ENCODE data around the gene MICOS13.
A peak's percentile ranks its signal among the peaks of the same experiment; 100 is the strongest.

MICOS13 gene

DNA sequence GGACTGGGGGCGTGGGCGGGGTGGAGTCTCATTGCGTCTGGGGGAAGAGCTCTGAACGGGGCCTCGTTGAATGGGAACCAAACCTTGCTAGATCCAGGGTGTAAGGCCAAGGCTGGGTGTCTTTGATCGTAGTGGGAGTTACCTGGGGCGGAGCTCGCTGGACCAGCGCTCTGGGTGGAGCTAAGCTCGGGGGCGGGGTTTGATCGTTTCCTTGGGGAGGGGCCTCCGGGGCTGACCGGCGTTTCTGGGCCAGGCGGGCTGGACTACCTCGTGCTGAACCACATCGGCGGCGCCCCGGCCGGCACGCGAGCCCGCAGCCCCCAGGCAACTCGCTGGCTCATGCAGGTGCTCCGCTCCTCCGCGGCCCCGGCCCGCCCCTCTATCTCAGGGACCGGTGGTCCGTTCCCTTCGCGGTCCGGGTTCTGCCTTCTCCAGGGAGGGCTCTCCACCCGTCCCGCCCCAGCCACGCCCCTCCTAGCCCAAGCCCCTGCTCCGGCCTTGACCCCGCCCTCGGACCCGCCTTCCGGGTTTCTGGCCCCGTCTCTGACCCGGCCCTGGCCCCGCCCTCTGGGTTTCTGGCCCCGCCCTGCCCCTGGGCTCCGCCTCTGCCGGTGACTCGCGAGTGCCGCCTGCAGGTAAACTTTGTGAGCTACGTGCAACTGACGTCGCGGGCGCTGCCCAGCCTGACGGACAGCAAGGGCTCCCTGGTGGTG, 6.5 kb upstream of the MICOS13 start:
- peak; percentile 93 for DNase-seq

DNA sequence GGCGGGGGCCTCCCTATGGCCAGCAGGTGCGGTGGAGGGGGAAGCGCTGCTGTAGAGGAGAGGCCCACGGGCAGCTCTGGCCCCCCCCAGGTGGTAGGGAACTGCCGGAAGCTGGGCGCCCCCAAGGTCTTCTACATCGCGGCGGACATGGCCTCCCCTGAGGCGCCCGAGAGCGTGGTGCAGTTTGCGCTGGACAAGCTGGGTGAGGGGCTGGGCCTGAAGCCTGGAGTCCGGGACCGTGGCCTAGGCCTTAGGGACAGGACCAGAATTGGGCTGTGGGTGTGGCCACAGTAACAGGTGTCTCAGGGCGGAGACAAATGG, 6.0 kb upstream of the MICOS13 start:
- DNase-seq: no peak

DNA sequence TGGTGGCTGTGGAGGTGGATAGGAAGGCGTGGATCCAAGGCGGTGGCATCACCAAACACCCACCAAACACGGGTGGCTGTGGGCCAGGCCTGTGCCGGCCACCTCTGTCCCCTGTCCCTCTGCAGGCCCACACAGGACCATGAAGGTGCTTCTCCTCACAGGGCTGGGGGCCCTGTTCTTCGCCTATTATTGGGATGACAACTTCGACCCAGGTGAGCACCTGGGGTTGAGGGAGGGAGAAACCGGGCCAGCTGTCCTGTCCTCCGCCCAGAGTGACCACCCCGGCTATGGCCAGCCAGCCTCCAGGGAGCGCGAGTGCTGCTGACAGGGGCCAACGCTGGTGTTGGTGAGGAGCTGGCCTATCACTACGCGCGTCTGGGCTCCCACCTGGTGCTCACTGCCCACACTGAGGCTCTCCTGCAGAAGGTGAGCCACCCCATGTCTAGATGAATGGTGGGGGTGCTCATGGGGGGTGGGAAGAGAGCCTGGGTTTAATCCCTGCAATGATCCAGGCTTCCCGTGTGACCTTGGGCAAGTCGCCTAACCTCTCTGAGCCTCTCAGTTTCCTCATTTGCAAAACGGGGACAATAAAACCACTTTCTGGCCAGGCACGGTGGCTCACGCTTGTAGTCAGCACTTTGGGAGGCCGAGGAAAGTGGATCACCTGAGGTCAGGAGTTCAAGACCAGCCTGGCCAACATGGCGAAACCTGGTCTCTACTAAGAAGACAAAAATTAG, 4.5 kb upstream of the MICOS13 start:
- DNase-seq: no peak

DNA sequence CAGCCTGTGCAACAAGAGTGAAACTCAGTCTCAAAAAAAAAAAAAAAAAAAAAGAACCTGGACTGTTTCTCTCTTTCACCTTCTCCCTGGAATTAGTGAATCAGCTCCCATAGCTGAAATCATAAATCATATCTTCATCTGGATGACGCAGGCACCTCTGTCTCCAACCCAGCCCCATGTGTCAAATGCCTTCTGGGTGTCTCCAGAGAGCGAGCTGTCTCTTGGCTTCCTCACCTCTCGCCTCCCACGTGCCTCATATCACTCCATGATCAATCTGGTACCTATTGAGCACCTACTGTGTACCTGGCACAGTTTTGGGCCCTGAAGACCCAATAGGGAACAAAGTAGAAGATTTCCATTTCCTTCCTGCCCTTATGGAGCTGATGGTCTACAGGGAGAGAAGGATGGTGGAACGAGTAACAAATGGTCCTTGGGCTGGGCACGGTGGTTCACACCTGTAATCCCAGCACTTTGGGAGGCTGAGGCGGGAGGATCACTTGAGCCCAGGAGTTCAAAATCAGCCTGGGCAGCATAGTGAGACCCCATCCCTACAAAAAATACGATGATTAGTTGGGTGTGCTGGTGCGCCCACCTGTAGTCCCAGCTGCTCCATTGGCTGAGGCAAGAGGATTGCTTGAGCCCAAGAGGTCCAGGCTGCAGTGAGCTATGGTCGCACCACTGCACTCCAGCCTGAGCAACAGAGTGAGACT, 3.0 kb upstream of the MICOS13 start:
- DNase-seq: no peak

DNA sequence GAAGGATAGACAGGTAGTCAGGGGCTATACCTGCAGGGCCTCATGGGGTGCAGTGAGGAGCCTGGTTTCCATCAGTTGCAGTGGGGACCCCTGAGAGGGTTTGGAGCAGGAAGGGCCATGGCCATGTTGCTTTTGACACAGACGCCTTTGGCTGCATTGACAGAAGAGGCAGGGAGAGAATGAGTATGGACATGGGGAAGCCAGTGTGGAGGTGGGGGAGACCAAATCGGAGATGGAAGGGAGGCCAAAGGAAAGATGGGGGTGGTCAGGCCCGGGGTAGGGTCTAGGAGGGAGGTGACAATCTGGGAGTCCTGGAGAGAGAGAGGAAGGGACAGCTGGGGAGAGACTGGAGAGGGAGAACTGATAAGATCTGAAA, 1.8 kb upstream of the MICOS13 start:
- DNase-seq: no peak

DNA sequence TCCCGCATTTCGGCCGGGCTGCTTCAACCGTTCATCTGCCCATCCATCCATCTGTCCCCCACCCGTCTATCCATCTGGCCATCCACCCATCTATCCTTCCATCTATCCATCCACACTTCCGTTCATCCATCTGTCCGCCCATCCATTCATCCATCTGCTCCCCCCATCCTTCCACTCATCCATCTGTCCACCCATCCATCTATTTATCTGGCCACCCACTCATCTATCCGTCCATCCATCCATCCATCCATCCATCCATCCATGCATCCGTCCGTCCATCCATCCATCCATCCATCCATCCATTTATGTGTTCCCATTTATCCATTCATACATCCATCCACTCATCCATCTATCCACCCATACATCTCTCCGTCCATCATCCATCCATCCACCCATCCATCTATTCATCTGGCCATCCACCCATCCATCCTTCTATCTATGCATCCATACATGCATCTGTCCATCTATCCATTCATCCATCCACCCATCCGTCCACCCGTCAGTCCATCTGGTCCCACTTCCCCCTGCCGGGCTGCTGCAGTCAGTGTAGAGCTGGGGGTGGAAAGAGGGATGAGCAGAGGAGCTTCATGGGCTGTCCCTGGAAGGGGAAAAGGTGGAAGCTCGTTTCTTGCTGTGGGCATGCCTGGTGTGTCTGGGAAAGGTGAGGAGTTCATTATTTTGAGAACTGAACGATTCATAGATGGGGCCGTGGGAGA, 1.2 kb upstream of the MICOS13 start:
- DNase-seq: no peak

DNA sequence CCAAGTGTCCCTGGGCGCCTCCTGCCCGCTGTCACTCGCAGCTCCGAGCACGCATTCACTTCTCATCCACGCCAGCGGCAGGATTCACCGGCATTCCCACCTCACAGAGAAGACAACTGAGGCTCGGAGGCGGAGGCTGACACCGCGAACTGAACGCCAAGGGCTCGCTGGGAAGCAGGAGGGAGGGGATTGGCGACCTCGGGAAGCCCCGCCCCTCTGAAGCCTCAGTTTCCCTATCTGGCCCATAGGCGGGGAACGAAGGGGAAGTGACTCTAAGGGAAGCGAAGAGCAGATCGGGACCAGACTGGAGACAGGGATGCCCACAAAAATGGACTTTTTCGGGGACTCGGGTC, 256 bp downstream of the MICOS13 start:
- no peak for DNase-seq

DNA sequence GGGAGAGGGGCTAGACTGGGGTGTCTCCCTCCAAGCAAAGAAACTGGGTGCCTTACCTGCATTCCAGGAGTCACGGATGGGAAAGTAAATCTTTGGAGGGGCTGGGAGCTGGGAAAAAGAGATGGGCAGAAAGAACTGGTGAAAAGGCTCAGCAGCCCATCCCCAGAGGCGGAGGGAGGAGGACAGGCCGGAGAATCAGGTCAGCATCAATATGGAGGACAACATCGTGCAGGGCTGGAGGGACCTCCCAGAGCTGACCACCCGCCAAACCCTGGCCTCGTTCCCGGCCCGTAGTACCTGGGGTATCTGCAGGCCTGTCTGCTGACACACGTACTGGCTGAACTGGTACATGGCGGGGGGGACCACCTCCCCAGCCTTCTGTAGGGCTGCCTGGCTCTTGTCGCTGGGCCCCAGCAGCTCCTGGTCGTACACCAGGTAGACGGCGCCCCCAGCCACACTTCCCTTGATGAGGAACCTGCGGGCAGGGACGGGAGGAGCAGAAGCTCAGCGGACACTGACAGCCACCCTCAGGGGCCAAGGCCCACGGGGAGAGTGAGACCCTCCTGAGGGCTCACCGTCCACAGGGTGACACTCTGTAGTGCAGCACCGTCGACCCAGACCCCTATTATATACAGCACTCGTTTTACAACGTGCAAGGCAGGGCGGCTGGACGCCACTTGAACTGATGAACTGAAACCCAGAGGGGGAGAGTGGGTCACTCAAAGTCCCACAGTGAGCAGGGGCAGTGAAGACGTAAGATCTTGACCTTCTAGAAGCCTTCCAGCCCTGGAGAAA, 830 bp downstream of the MICOS13 start:
- no peak for DNase-seq

DNA sequence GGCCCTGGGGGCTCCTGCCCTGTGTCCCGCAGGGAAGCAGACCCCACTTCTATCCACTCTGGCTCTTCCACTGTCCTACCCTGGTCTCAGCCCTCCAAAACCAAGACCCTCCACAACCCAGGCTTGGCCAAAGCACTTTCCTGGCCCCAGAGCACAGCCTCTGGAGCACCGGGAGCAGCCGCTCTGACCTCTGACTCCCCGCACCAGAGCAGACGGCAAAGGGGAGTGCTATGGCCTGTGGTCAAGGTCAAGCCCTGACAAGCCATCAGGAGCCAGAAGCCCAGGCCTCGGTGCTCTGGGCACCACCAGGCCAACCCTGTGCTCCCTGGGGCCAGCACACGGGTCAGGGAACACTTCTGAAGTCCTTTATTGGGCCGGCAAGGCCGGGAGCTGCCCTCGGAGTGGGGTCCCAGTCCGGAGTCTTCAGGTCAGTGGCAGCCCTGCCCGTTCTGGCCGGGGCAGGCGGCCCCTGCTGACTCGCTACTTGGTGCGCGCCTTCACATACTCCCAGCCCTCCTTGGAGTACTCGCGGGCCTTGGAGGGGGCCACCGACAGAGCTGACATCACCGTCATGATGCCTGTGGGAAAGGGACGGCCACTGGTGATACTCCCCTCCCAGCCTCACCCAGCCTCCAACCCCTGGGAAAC, 2.1 kb downstream of the MICOS13 start:
- no peak for DNase-seq

DNA sequence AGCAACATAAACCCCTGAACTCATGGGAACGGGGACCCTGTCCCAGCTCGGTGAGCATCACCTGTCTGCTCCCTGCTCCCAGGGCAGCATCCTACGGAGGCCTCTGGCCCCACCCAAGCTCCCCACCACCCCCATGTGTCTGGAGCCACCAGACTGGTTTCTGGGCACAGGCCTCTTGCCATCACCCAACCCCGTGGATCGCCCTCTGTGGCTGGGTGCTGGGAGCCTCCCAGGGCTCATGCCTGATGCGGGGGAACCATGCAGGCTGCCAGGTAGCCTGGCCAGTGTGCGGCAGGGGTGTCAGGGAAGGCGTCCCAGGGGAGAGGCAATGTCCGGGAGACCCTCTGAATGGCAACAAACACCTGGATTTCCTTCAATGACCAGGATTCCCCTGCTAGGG, 2.7 kb downstream of the MICOS13 start:
- no peak for DNase-seq

DNA sequence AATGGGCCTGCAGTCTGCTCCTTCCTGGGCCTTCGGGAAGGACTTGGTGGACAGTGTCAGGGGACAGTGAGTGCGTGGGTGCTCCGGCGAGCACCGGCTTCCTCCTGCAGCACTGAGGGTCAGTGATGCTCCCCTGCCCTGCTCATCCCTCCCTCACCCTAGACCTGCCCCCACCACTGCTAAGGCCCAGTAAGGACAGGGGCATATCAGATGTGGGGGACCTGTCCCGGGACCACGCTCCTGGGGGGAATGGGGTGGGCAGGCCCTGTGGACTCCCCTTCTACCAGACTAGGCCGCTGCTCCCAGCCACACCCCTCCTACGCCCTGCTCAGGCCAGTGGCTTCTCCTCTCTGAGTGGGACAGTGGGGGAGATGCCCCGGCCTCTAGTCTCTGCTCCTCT, 3.2 kb downstream of the MICOS13 start:
- no peak for DNase-seq

DNA sequence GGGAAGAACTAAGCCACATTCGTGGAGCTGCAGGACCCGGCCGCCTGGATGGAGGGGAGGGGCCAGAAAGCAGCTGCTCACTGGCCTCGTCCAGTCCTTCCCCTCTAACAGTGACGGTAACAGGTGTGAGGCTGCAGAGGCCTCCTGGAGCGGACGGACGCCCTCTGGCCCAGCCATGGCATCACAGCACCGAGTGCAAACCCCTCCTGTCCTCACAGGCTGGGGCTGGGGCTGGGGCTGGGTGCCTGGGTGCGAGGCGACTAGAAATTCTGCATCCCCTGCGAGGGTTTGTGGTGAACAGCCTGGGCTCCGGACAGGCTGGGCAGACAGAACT, 3.6 kb downstream of the MICOS13 start:
- DNase-seq: no peak

DNA sequence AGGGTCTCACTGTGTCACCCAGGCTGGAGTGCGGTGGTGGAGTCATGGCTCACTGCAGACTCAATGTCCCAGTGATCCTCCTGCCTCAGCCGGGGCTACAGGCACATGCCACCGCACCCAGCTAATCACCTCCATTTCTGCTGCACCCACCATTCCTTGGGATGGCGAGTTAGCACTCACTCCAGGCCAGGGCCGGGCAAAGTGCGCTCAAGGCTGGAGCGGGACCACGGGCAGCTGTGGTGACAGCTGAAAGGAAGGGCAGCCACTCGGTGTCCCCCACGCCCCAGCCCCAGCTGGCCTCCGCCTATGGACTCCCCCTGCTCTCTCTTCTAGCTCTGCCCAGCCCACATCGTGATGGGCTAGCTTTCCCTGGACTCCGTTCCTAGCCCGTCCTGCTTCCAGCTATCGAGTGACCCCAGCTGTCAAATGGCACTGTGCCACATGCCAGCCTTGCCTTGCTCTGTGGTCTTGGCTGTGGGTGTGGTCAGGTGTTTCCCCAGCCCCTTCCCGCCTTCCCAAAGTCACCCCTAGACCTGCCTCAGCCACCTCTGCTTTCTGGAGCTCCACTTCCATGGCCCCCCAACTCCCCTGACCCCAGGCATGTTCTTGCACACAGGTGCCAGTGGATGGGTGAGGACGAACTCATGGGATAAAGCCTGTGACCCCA, 4.1 kb downstream of the MICOS13 start:
- no peak for DNase-seq

DNA sequence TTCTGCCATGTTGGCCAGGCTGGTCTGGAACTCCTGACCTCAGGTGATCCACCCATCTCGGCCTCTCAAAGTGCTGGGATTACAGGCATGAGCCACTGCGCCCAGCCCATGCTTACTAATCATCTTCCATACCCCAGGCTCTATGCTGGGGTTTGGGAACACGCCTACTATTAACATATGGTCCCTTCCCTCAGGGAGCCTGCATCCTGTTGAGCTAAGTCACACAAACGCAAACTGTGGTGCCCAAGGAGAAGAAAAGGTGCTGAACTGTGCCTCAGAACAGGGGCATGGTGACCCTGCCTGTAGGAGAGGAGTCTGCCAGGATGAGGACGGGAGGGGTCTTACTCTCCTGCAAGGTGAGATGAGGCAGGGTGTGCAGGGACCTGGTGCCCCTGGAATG, 5.6 kb downstream of the MICOS13 start:
- DNase-seq: no peak

DNA sequence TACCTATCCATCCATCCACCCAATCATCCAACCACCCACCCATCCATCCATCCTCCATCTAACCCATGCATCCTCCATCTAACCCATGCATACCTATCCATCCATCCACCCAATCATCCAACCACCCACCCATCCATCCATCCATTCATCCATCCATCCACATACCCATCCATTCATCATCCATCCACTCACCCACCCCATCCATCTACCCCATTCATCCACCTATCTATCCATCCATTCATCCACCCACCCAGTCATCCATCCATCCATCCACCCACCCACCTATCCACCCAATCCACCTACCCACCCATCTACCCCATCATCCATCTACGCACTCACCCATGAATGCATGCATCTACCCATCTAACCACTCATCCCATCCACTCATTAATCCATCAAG, 6.6 kb downstream of the MICOS13 start:
- no peak for DNase-seq

DNA sequence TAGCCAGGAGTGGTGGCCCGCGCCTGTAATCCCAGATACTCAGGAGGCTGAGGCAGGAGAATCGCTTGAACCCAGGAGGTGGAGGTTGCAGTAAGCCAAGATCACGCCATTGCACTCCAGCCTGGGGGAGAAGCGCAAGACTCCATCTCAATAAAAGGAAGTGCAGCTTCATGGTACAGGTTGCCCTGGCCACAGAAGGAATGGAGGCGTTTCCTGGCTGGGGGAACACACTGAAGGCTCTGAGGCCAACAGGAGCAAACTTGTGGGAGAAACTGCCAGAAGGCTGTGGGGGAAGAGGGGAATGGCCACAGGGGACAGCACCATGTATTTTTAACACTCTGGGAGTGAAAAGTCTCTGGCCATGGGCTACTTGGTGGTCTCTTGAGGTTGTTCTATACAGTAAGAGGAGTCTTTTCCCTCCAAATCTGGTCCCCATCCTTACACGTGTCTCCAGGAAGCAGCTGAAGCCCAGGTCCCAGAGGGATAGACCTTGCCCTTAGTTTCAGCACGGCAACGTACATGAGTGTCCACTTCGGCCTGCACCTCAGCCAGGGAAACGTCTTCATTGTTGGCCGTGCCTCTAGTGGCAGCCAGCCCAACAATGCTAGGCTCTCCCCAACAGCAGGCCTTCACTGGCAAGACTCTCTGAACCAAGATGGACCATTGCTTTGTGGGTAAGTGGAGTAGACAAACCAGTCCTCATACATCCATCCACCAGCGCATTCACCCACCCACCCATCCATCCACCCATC, 7.4 kb downstream of the MICOS13 start:
- DNase-seq: no peak

DNA sequence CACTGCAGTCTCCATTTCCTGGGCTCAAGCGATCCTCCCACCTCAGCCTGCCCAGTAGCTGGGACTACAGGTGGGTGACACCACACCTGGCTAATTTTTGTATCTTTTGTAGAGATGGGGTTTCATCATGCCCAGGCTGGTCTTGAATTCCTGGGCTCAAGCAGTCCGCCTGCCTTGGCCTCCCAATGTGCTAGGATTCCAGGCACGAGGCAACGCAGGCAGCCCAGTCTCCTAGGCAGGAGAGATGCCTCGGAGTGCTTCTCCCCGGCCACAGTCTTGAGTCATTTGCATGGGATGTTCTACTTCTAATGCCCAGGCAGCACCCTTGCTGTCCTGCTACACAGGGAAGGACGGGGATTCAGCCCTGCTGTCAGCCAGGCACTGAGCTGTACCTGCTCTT, 8.7 kb downstream of the MICOS13 start:
- no peak for DNase-seq

DNA sequence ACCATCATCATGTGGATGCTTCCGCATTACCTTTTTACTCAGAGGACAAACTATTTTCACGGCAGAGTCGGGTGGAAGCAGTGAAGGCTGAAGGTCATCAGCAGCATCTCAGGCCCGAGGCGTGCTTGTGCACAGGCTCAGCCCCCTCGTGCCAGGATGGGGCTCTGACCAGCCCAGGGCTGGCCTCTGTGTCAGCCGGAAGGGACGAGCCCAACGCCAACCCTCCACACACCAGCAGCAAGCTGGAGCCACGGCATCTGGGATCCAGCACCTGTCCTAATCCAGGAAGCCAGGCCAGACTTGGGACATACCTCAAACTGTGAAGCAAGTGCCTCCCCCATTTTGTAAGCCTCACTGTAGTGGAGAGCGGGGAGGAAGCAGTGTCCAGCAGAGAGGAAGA, 11.1 kb downstream of the MICOS13 start:
- no peak for DNase-seq

DNA sequence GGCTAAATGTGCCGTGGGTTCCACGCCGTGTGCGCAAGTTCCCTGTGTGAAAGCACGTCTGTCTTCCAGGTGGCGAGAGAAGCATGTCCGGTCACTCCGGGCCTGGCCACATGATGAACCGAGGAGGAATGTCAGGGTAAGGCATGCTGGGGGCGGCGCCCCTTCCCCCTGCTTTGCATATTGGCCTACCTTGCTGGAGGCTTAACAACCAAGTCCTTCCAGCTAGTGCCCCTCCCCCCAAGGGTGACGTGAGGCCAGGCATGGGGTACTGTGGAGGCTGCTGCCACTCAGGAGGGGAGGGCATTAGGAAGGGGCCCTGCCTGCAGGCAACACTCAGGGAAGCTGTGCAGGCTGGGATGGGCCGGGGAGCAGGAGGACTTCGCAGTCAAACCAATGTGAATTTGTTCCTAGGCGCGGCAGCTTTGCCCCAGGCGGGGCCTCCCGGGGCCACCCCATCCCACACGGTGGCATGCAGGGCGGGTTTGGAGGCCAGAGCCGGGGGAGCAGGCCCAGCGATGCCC, 12.5 kb downstream of the MICOS13 start:
- DNase-seq: no peak

DNA sequence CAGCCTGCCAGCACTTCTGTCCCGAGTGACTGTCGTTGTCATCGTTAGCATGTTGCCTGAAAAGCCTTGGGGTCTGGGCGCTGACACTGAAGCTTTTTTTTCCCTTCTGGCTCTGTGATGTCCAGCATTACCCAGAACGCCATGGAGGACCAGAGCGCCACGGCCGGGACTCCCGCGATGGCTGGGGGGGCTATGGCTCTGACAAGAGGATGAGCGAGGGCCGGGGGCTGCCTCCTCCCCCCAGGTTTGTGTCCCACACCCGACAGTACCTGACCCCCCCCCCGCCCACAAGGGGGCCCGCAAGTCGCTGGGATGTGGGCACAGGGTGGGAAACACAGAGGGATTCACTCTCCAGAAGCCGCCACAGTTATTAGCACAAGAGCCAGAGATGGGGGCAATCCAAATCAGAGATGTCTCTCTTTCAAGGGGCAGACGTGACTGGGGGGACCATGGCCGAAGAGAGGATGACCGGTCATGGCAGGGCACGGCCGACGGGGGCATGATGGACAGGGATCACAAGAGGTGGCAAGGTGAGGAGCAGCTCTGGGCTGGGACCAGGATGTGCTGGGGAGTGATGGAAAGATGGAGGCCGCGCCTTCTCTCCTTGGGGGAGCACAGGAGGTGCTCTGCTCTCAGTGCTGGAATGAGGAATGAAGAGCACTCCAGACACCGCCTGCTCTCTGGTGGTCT, 13.2 kb downstream of the MICOS13 start:
- no peak for DNase-seq

All from NCI-H2029 (cell line).